Nephron (organoid): Measurements from ENCODE around the gene SLC10A3.
A peak's percentile ranks its signal among the peaks of the same experiment; 100 is the strongest.

Experiments used
- H3K27ac Mint-ChIP-seq, 3 experiments: 2 replicates each; pipeline ENCODE4 v1.8.0; 2020; ENCODE audit warnings: mixed read lengths in 3 of 3, mild to moderate bottlenecking in 2 of 3, moderate library complexity in 1 of 3
- H3K27me3 Mint-ChIP-seq: 2 replicates; pipeline ENCODE4 v1.8.0; 2021; ENCODE audit warnings: low read depth, mild to moderate bottlenecking, moderate library complexity, mixed read lengths
- H3K36me3 Mint-ChIP-seq: 2 replicates; pipeline ENCODE4 v1.8.0; 2020; ENCODE audit warnings: low read depth, mixed read lengths
- H3K4me1 Mint-ChIP-seq: 2 replicates; pipeline ENCODE4 v1.8.0; 2020; ENCODE audit warnings: mixed read lengths
- H3K4me3 Mint-ChIP-seq, 3 experiments: 2 replicates each; pipeline ENCODE4 v1.8.0; 2020; ENCODE audit warnings: mild to moderate bottlenecking in 3 of 3, mixed read lengths in 3 of 3, moderate library complexity in 2 of 3
- H3K9me3 Mint-ChIP-seq: 2 replicates; pipeline ENCODE4 v1.8.0; 2020; ENCODE audit warnings: mixed read lengths
- CTCF ChIP-seq, 3 experiments: fragments of 200-600 bp; sonication (generic); IDR thresholded peaks; one replicate each; pipeline ENCODE4 v1.5.0; 2021; ENCODE audit warnings: antibody characterized with exemption in 3 of 3; ENCODE audit not compliant: unreplicated experiment in 3 of 3

SLC10A3 gene

DNA sequence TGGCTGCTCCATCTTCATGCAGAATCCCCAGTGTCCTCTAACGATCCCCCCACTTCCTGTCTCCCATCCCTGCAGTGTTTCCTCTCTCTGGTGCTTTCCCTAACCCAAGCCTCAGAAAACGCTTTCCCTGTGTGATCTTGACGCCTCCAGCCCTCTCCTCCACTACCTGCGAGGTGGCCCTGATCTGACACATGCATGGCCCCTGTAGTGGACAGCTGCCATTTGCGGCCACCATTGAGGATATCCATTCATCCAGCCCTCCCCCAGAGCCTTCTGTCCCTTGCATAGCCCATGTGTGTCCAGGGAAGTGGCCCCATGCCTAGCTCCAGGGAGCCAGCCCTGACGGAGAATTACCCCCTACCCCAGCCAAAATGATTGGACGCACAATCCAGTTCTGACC, 7.1 kb downstream of the SLC10A3 start:
- peaks cover 15% of the 10 kb centered on the region for H3K9me3 Mint-ChIP-seq
- H3K36me3 Mint-ChIP-seq: peaks cover 21% of the 10 kb centered on the region
- peaks cover 5% of the 10 kb centered on the region for H3K4me1 Mint-ChIP-seq
- peaks cover 3% of the 10 kb centered on the region for H3K27me3 Mint-ChIP-seq
- TF ChIP-seq CTCF (IDR thresholded peaks at IDR 0.05; ENCODE audit: unreplicated experiment in 3 of 3): no peak
- peak overlapping the region; percentile 9 to 14 (median 9) for H3K4me3 Mint-ChIP-seq
- peak overlapping the region in 1 of 3 experiments; percentile 35 for H3K27ac Mint-ChIP-seq

- Mint-ChIP-seq H3K4me1 (peaks cover under 1% of the 10 kb centered on the region), H3K27me3 (peaks cover 3% of the 10 kb centered on the region), H3K4me3 (no peak overlapping the region), H3K36me3 (peaks cover 16% of the 10 kb centered on the region), H3K27ac (no peak overlapping the region), H3K9me3 (peaks cover 11% of the 10 kb centered on the region)
- TF ChIP-seq CTCF (IDR thresholded peaks at IDR 0.05; ENCODE audit: unreplicated experiment in 3 of 3): no peak
Measured at GRCh38 chrX:154482786-154483185, 7.6 kb downstream of the SLC10A3 start.

GRCh38 chrX:154481911-154482601, 8.4 kb downstream of the SLC10A3 start:
- Mint-ChIP-seq H3K4me3 (peak overlapping the region; percentile 6 to 60 (median 7)), H3K4me1 (no peaks in the 10 kb centered on the region), H3K9me3 (peaks cover 10% of the 10 kb centered on the region), H3K27ac (peak overlapping the region in 1 of 3 experiments; percentile 13), H3K36me3 (peaks cover 15% of the 10 kb centered on the region), H3K27me3 (peaks cover 3% of the 10 kb centered on the region)
- no peak for TF ChIP-seq CTCF (IDR thresholded peaks at IDR 0.05; ENCODE audit: unreplicated experiment in 3 of 3)

DNA sequence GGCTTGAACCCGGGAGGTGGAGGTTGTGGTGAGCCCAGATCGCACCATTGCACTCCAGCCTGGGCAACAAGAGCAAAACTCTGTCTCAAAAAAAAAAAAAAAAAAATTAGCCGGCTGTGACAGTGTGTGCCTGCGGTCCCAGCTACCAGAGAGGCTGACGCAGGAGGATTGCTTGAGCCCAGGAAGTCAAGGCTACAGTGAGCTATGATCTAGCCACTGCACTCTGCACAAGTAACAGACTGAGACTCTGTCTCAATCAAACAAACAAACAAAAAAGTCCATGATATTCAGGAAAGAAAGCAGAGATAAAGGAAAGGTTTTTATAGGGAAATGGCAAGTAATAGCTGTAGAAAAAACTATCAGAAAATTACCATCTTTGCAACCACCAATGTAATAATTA, 9.2 kb downstream of the SLC10A3 start:
- Mint-ChIP-seq H3K4me3 (peak overlapping the region in 1 of 3 experiments; percentile 18), H3K27ac (no peak overlapping the region)
- no peak for TF ChIP-seq CTCF (IDR thresholded peaks at IDR 0.05; ENCODE audit: unreplicated experiment in 3 of 3)

GRCh38 chrX:154478728-154479622, 11.5 kb downstream of the SLC10A3 start, which contains the start of gene LAGE3:
TSS of gene LAGE3 (minus strand) at chrX:154479281. CDS start at chrX:154478915, 366 bp downstream.
- Mint-ChIP-seq H3K9me3 (peaks cover 16% of the 10 kb centered on the region), H3K27ac (peak within 1 kb of the TSS; percentile 35 to 77 (median 64)), H3K27me3 (peaks cover 3% of the 10 kb centered on the region), H3K4me3 (peak within 1 kb of the TSS; percentile 83 to 87 (median 86)), H3K36me3 (peaks cover 20% of the 10 kb centered on the region), H3K4me1 (peaks cover 4% of the 10 kb centered on the region)
- no peak for TF ChIP-seq CTCF (IDR thresholded peaks at IDR 0.05; ENCODE audit: unreplicated experiment in 3 of 3)

More for the DNA sequence above, 9.2 kb downstream of the SLC10A3 start:
- Mint-ChIP-seq H3K4me1 (no peaks in the 10 kb centered on the region), H3K36me3 (peaks cover 15% of the 10 kb centered on the region), H3K27me3 (peaks cover 3% of the 10 kb centered on the region), H3K9me3 (peaks cover 10% of the 10 kb centered on the region)
